ENCODE measurements around the gene WNT3. TPM values are rescaled to one million over a fixed set of nuclear protein-coding genes. Genes with fewer than 3 reads are reported as not detected.

Gene WNT3
- 1.7 and 2.6 TPM in 2 replicates for total RNA-seq

DNA sequence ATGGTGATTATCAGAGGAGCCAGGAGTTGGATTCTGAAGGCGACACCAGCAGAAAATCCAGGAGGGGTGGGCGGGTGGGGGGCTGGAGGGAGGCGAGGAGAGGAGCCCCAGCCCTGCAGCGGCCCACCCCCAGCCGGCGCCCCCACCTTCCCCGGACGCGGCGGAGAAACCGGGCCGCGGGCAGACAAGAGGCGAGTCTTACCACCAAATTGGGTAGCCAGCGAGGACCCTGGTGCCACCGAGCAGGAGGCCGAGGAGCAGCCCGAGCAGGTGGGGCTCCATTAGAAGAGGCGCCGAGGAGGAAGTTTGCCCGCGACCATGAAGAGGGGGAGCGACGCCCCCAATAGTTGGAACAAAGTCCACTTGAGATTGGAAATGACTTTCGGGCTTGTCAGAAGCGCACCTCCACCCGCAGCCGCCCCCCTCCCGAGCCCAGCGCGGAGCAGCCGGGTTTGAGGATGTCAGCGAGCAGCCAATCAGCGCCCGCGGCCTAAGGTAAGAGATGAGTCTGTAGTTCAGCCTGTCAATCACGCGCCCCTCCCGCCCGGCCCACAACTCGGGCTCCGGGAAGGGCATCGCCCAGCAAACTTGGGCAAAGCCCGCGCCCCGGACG, at the start of gene WNT3:
Gene WNT3, minus strand, starts transcription at position 377 of the 613 bp plus-strand sequence. Its CDS starts 95 bp downstream, at position 282.

DNA sequence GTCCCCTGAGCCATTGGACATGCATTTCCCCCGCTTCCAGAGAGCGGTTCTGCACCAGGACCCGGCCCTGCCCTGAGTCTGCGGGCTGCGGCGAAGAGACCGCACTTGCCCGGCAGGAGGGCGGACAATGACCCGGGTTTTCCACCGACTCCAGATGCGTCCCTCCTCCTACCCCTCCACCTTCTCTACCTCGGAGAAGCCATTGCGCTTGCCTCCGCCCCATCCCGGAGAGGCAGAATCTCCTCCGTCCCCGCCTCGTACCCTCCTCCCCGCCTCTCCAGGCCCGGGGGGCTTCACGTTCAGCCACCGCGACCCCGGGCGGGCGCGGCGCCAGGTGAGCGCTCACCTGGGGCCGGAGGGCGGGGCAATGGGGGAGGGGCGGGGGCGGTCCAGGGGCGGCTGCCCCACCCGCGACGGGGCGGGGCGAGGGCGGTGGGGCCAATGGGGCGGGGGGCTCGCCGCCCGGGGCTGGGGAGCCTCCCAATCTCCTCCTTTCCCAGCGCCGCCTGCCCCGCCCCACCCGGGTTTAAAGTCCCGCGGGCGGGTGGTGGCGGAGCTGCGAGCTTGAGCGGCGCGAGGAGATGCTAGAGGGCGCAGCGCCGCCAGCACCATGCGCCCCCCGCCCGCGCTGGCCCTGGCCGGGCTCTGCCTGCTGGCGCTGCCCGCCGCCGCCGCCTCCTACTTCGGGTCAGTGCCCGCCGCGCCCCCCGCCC, 32.7 kb upstream of the WNT3 start, which contains the start of gene WNT9B:
Gene WNT9B, plus strand, starts transcription at position 555 of the 713 bp plus-strand sequence. Its CDS starts 56 bp downstream, at position 611.

Other genes starting within 250 kb of the WNT3 start
- gene ARL17A, start 239.0 kb downstream of the WNT3 start, total RNA-seq: 13.1 and 13.7 TPM in 2 replicates
- 56.7 and 59.1 TPM in 2 replicates for gene NSF, start 228.0 kb downstream of the WNT3 start, total RNA-seq
- gene WNT9B, start 32.9 kb upstream of the WNT3 start, total RNA-seq: not detected in 2 replicates
- 59.0 and 73.5 TPM in 2 replicates for gene GOSR2, start 104.5 kb upstream of the WNT3 start, total RNA-seq
- gene RPRML, start 160.6 kb upstream of the WNT3 start, total RNA-seq: not detected in 2 replicates

Measured in placental pericyte (primary cell).